Dermis microvascular lymphatic vessel endothelial cell (primary cell): Measurements from ENCODE around the gene EXD2. TPM values are rescaled to one million over a fixed set of nuclear protein-coding genes. Genes with fewer than 3 reads are reported as not detected.
"Not testable (repeated sequence)": the region's sequence is repeated elsewhere in the genome, so short reads cannot be mapped to it uniquely, and the experiment has no call there.

ENCODE experiments used
- DNase-seq, 2 donors: peaks; one replicate each; pipeline versions ENCODE4 v3.0.0 to v3.0.0-alpha.2; 2010; ENCODE audit warnings: low read depth in 2 of 2
- total RNA-seq: library from RNA; depleted of rRNA; stranded (reverse); fragments of >200 nt; gene quantifications from 2 replicates; pipeline ENCODE4 v1.2.1, GENCODE V29; 2014

EXD2 gene
- 21.8 and 22.0 TPM in 2 replicates for total RNA-seq

GRCh38 chr14:69191340-69192111, at the start of gene EXD2:
Gene EXD2, plus strand, starts transcription at chr14:69191498. Its CDS starts 17,973 bp downstream, at chr14:69209471.
- peak; percentile 74 to 79 for DNase-seq

- no peak for DNase-seq
Observed at GRCh38 chr14:69141550-69141949, 49.7 kb upstream of the EXD2 start.

GRCh38 chr14:69142101-69142500, 49.2 kb upstream of the EXD2 start:
- DNase-seq, result no peak

- no peak for DNase-seq
Observed at GRCh38 chr14:69149461-69150244, 41.6 kb upstream of the EXD2 start.

- peak; percentile 49 to 74 for DNase-seq
Observed at GRCh38 chr14:69151458-69152180, 39.7 kb upstream of the EXD2 start.

GRCh38 chr14:69152181-69152901, 39.0 kb upstream of the EXD2 start:
- DNase-seq, result peak in 1 of 2 donors; percentile 27

- DNase-seq, result no peak
Observed at GRCh38 chr14:69152902-69153151, 38.5 kb upstream of the EXD2 start, which contains the start of gene DCAF5. Gene DCAF5, minus strand, starts transcription at chr14:69153119. Its CDS starts 141 bp downstream, at chr14:69152978.

- peak; percentile 84 to 96 for DNase-seq
Observed at GRCh38 chr14:69153152-69153872, 38.0 kb upstream of the EXD2 start.

GRCh38 chr14:69153873-69154270, 37.4 kb upstream of the EXD2 start:
- peak in 1 of 2 donors; percentile 33 for DNase-seq

- peak in 1 of 2 donors; percentile 22 for DNase-seq
Observed at GRCh38 chr14:69154779-69155178, 36.5 kb upstream of the EXD2 start.

- DNase-seq, result no peak
Observed at GRCh38 chr14:69156224-69156623, 35.1 kb upstream of the EXD2 start.

GRCh38 chr14:69161590-69161989, 29.7 kb upstream of the EXD2 start:
- no peak for DNase-seq

- not testable (repeated sequence) for DNase-seq
Observed at GRCh38 chr14:69165787-69166186, 25.5 kb upstream of the EXD2 start.

GRCh38 chr14:69170839-69171238, 20.5 kb upstream of the EXD2 start:
- DNase-seq, result no peak

- DNase-seq, result no peak
Observed at GRCh38 chr14:69171569-69171968, 19.7 kb upstream of the EXD2 start.

- no peak for DNase-seq
Observed at GRCh38 chr14:69175130-69175529, 16.2 kb upstream of the EXD2 start.

- DNase-seq, result no peak
Observed at GRCh38 chr14:69181491-69181890, 9.8 kb upstream of the EXD2 start.

- DNase-seq, result not testable (repeated sequence)
Observed at GRCh38 chr14:69182580-69182979, 8.7 kb upstream of the EXD2 start.

GRCh38 chr14:69183735-69184134, 7.6 kb upstream of the EXD2 start:
- peak in 1 of 2 donors; percentile 5 for DNase-seq

GRCh38 chr14:69190191-69190590, 1.1 kb upstream of the EXD2 start:
- DNase-seq, result no peak

GRCh38 chr14:69193721-69194120, 2.4 kb downstream of the EXD2 start:
- no peak for DNase-seq
